Psoas muscle (tissue), 8 donors: ENCODE results near the gene FOXI3. TPM values are rescaled to one million over a fixed set of nuclear protein-coding genes. Genes with fewer than 3 reads are reported as not detected.

Experiments used
- ATAC-seq, 4 donors: fragments of 200-7000 bp; cut with Tn5 transposase; one replicate each; pipeline ENCODE4 v1.9.1; 2020; ENCODE audit warnings: moderate library complexity in 3 of 4, mild to moderate bottlenecking in 2 of 4
- DNase-seq, 2 donors: peaks; one replicate each; pipeline ENCODE4 v3.0.0-alpha.2; 2020
- H3K27ac ChIP-seq: fragments of 200-600 bp; one replicate; pipeline ENCODE4 v1.8.0; 2022
- H3K27me3 ChIP-seq, 3 donors: fragments of 200-600 bp in 1 of 3; one replicate each; pipeline versions ENCODE4 v1.6.1 to v1.8.0; 2013 to 2022; ENCODE audit warnings: low read length in 2 of 3, mild to moderate bottlenecking in 2 of 3, moderate library complexity in 1 of 3; ENCODE audit not compliant: insufficient read depth in 3 of 3
- H3K36me3 ChIP-seq, 2 donors: fragments of 200-600 bp in 1 of 2; one replicate each; pipeline versions ENCODE4 v1.6.1 to v1.8.0; 2013 to 2022; ENCODE audit warnings: low read depth in 1 of 2, mild to moderate bottlenecking in 1 of 2, moderate library complexity in 1 of 2; ENCODE audit not compliant: insufficient read depth in 1 of 2
- H3K4me1 ChIP-seq: fragments of 200-600 bp; one replicate; pipeline ENCODE4 v1.8.0; 2022
- H3K4me3 ChIP-seq: fragments of 200-600 bp; one replicate; pipeline ENCODE4 v1.8.0; 2022; ENCODE audit warnings: mild to moderate bottlenecking
- H3K9me3 ChIP-seq: fragments of 200-600 bp; one replicate; pipeline ENCODE4 v1.8.0; 2022
- CTCF ChIP-seq: fragments of 200-600 bp; IDR thresholded peaks from one replicate; pipeline ENCODE4 v1.8.0; 2022; ENCODE audit warnings: antibody characterized with exemption
- WGBS, 3 donors: extraction: QIAGEN DNeasy Blood & Tissue Kit; methylation state at CpG; one replicate each; pipeline versions ENCODE4 v1.1.6 to v1.1.7; 2013; 5-methylcytosine and 5-hydroxymethylcytosine counted together
- intact Hi-C, 2 donors: fragments of 100-400 bp; cut with DNase I; formaldehyde crosslinking; loops; one replicate each; pipeline versions ENCODE4 v1.11.0 to v1.14.2; 2022
- polyA plus RNA-seq, 3 donors: library from polyadenylated mRNA; stranded (reverse); fragments of 200-250 nt; gene quantifications; one replicate each; pipeline ENCODE4 v1.2.3, GENCODE V29; 2013
- total RNA-seq, 4 donors: library from RNA; stranded (reverse); fragmentation: NEBNext Ultra II Directional in 2 of 4; extraction: Animal tissue kit (Norgen Biotek cat#: 25700) in 2 of 4; gene quantifications; one replicate each; pipeline versions ENCODE4 v1.2.1 to v1.2.4, GENCODE V29; 2021 to 2023
- donor health status: healthy with polysubstance abuse.
- donor health status: DM: no; HTN: no; CAD: no; lungs with moderate emphysema.
- donor health status: Bipolar disorder and iron deficiency.
- donor health status: healthy.
- donor health status: DM: yes; HTN: yes; CAD: no.
- donor health status: DM: no; HTN: no; CAD: no.
- donor health status: DM: no; HTN: no; CAD: no.
- donor health status: DM: yes; HTN: yes; CAD: no.

FOXI3 gene
- total and polyA plus RNA-seq, 7 donors, result not detected

- Histone ChIP-seq H3K9me3 (no peaks in the 10 kb centered on the region), H3K36me3 (no peaks in the 10 kb centered on the region), H3K27me3 (peaks cover 0 to 52% (median 14%) of the 10 kb centered on the region in 3 donors), H3K27ac (no peak overlapping the region), H3K4me1 (no peaks in the 10 kb centered on the region), H3K4me3 (no peak overlapping the region)
- intact Hi-C loops, result no loop called here
- TF ChIP-seq CTCF, result no peak
- ATAC-seq (no peak), DNase-seq (no peak)
- 86% methylated on average over 8 of the region's 8 CpGs for whole genome bisulfite sequencing, 3 donors
These were observed 4.2 kb downstream of the FOXI3 start for GRCh38 chr2:88448248-88448647.

GRCh38 chr2:88443353-88443938 lies 9.0 kb downstream of the FOXI3 start:
- TF ChIP-seq CTCF, result no peak
- intact Hi-C loops, result no loop called here

GRCh38 chr2:88442473-88442872 lies 10.0 kb downstream of the FOXI3 start:
- Histone ChIP-seq H3K9me3 (no peaks in the 10 kb centered on the region), H3K36me3 (no peaks in the 10 kb centered on the region), H3K4me3 (no peak overlapping the region), H3K4me1 (no peaks in the 10 kb centered on the region), H3K27me3 (peaks cover 0 to 18% (median 3%) of the 10 kb centered on the region in 3 donors), H3K27ac (no peak overlapping the region)
- DNase-seq (no peak), ATAC-seq (no peak)
- intact Hi-C loops, result no loop called here
- 70 to 75% (median 75%) methylated on average over 4 of the region's 4 CpGs for WGBS, 3 donors
- no peak for TF ChIP-seq CTCF

More at GRCh38 chr2:88443353-88443938, 9.0 kb downstream of the FOXI3 start:
- ATAC-seq (no peak), DNase-seq (no peak)
- no peaks in the 10 kb centered on the region for H3K9me3 ChIP-seq
- H3K27ac ChIP-seq, result no peak overlapping the region
- H3K27me3 ChIP-seq, result peaks cover 0 to 26% (median 3%) of the 10 kb centered on the region in 3 donors
- H3K4me1 ChIP-seq, result no peaks in the 10 kb centered on the region
- H3K4me3 ChIP-seq, result no peak overlapping the region
- no peaks in the 10 kb centered on the region for H3K36me3 ChIP-seq
- WGBS, 3 donors, result 56 to 65% (median 61%) methylated on average over 4 of the region's 4 CpGs

GRCh38 chr2:88442061-88442460 lies 10.4 kb downstream of the FOXI3 start:
- WGBS, 3 donors, result 82 to 85% (median 85%) methylated on average over 5 of the region's 5 CpGs
- Histone ChIP-seq H3K36me3 (no peaks in the 10 kb centered on the region), H3K4me1 (no peaks in the 10 kb centered on the region), H3K9me3 (no peaks in the 10 kb centered on the region), H3K27ac (no peak overlapping the region), H3K4me3 (no peak overlapping the region), H3K27me3 (peaks cover 0 to 18% (median 3%) of the 10 kb centered on the region in 3 donors)
- no peak for ATAC-seq
- intact Hi-C loops, result no loop called here
- no peak for TF ChIP-seq CTCF
- no peak for DNase-seq

GRCh38 chr2:88437010-88437409 lies 15.5 kb downstream of the FOXI3 start:
- no peak for ATAC-seq

More at GRCh38 chr2:88437010-88437409, 15.5 kb downstream of the FOXI3 start:
- intact Hi-C loops, result no loop called here
- WGBS, 3 donors, result 81 to 83% (median 81%) methylated on average over 4 of the region's 4 CpGs
- no peak for TF ChIP-seq CTCF
- no peak for DNase-seq
- H3K36me3 ChIP-seq, result no peaks in the 10 kb centered on the region
- no peaks in the 10 kb centered on the region for H3K9me3 ChIP-seq
- H3K27me3 ChIP-seq, result peaks cover 0 to 18% (median 0%) of the 10 kb centered on the region in 3 donors
- H3K4me3 ChIP-seq, result no peak overlapping the region
- no peaks in the 10 kb centered on the region for H3K4me1 ChIP-seq
- no peak overlapping the region for H3K27ac ChIP-seq
